Measurements from ENCODE around the gene THEMIS.

GRCh38 chr6:127860723-127861122 lies 40.1 kb downstream of the THEMIS start:
- TF ChIP-seq, protein P1, sequence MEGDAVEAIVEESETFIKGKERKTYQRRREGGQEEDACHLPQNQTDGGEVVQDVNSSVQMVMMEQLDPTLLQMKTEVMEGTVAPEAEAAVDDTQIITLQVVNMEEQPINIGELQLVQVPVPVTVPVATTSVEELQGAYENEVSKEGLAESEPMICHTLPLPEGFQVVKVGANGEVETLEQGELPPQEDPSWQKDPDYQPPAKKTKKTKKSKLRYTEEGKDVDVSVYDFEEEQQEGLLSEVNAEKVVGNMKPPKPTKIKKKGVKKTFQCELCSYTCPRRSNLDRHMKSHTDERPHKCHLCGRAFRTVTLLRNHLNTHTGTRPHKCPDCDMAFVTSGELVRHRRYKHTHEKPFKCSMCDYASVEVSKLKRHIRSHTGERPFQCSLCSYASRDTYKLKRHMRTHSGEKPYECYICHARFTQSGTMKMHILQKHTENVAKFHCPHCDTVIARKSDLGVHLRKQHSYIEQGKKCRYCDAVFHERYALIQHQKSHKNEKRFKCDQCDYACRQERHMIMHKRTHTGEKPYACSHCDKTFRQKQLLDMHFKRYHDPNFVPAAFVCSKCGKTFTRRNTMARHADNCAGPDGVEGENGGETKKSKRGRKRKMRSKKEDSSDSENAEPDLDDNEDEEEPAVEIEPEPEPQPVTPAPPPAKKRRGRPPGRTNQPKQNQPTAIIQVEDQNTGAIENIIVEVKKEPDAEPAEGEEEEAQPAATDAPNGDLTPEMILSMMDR (conservative IDR thresholded peaks at IDR 0.05; ENCODE audit: low read depth, low read length) = no peak
- TF ChIP-seq POLR2A (IDR thresholded peaks at IDR 0.05; ENCODE audit: low read depth, low read length) (no peak), CHD1 (IDR thresholded peaks at IDR 0.05; ENCODE audit: low read depth, low read length) (no peak), CEBPB (IDR thresholded peaks at IDR 0.05; ENCODE audit: low read depth, low read length) (no peak), RCOR1 (IDR thresholded peaks at IDR 0.05; ENCODE audit: insufficient replicate concordance, low read length) (no peak), RFX5 (IDR thresholded peaks at IDR 0.05; ENCODE audit: low read depth, low read length) (no peak), RAD21 (IDR thresholded peaks at IDR 0.05; ENCODE audit: low read length) (no peak)
- TF ChIP-seq, protein P2, sequence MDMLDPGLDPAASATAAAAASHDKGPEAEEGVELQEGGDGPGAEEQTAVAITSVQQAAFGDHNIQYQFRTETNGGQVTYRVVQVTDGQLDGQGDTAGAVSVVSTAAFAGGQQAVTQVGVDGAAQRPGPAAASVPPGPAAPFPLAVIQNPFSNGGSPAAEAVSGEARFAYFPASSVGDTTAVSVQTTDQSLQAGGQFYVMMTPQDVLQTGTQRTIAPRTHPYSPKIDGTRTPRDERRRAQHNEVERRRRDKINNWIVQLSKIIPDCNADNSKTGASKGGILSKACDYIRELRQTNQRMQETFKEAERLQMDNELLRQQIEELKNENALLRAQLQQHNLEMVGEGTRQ (IDR thresholded peaks at IDR 0.05; ENCODE audit: low read depth, low read length) = no peak
- TF ChIP-seq, protein P3, sequence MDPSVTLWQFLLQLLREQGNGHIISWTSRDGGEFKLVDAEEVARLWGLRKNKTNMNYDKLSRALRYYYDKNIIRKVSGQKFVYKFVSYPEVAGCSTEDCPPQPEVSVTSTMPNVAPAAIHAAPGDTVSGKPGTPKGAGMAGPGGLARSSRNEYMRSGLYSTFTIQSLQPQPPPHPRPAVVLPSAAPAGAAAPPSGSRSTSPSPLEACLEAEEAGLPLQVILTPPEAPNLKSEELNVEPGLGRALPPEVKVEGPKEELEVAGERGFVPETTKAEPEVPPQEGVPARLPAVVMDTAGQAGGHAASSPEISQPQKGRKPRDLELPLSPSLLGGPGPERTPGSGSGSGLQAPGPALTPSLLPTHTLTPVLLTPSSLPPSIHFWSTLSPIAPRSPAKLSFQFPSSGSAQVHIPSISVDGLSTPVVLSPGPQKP (IDR thresholded peaks at IDR 0.05; ENCODE audit: borderline replicate concordance, low read depth, low read length) = no peak

Data from IMR-90 (cell line).